Hepatocyte (in vitro differentiated cells): ENCODE results near the gene RAB11FIP4.

Source experiments
- EZH2 ChIP-seq: fragments of 200-600 bp; sonication (generic); IDR thresholded peaks from 2 replicates; pipeline ENCODE4 v1.6.1; 2016; ENCODE audit warnings: antibody characterized with exemption, mild to moderate bottlenecking, borderline replicate concordance
- EZH2phosphoT487 ChIP-seq: fragments of 200-600 bp; sonication (generic); IDR thresholded peaks from one replicate; pipeline ENCODE4 v1.6.1; 2018; ENCODE audit warnings: antibody characterized with exemption, mild to moderate bottlenecking, low read depth, moderate library complexity; ENCODE audit not compliant: unreplicated experiment, severe bottlenecking
- TF ChIP-seq, protein P1 (sequence below): fragments of 200-600 bp; sonication (generic); IDR thresholded peaks from 2 replicates; pipeline ENCODE4 v1.5.1; 2016; ENCODE audit warnings: antibody characterized with exemption, mild to moderate bottlenecking; ENCODE audit not compliant: poor library complexity

DNA sequence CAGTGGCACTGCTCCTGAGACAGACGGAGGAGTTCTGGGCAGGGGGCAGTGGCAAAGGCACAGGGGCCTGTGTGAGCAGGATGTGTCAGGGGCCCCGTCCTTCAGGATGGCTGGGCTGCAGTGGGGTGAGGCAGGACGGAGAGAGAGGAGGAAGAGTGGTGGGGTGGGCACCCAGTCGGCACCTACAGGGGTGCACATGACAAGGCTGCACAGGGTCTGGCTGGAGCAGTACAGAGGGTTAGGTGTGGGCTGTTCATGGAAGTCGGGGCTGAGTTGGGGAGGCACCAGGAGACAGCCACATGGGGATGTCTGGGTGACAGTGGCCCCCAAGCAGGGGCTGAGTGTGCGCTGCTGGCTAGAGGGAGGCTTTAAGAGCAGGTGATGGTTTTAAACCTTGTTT lies 106.0 kb downstream of the RAB11FIP4 start:
- TF ChIP-seq, protein P1, sequence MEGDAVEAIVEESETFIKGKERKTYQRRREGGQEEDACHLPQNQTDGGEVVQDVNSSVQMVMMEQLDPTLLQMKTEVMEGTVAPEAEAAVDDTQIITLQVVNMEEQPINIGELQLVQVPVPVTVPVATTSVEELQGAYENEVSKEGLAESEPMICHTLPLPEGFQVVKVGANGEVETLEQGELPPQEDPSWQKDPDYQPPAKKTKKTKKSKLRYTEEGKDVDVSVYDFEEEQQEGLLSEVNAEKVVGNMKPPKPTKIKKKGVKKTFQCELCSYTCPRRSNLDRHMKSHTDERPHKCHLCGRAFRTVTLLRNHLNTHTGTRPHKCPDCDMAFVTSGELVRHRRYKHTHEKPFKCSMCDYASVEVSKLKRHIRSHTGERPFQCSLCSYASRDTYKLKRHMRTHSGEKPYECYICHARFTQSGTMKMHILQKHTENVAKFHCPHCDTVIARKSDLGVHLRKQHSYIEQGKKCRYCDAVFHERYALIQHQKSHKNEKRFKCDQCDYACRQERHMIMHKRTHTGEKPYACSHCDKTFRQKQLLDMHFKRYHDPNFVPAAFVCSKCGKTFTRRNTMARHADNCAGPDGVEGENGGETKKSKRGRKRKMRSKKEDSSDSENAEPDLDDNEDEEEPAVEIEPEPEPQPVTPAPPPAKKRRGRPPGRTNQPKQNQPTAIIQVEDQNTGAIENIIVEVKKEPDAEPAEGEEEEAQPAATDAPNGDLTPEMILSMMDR = no peak
- TF ChIP-seq EZH2 (no peak), EZH2phosphoT487 (no peak)
